Measurements from ENCODE around the gene ZNF691. TPM values are rescaled to one million over a fixed set of nuclear protein-coding genes. Genes with fewer than 3 reads are reported as not detected.

Gene ZNF691
- total and polyA plus RNA-seq, 2 experiments from 2014 or later: 6.9 to 8.6 TPM

GRCh38 chr1:42832641-42833240 is 13.7 kb upstream of the ZNF691 start:
- H3K9me2 ChIP-seq (replicated peaks; ENCODE audit: insufficient read depth): no peaks in the 10 kb centered on the region
- no peaks in the 10 kb centered on the region for H3K27me3 ChIP-seq
- no peak overlapping the region for H3K27ac ChIP-seq
- no peak overlapping the region for H2AFZ ChIP-seq
- H3K4me3 ChIP-seq: no peak overlapping the region
- TF ChIP-seq EZH2 (IDR thresholded peaks at IDR 0.05; ENCODE audit: borderline replicate concordance): no peak
- TF ChIP-seq EZH2phosphoT487 (IDR thresholded peaks at IDR 0.05; ENCODE audit: low read depth, severe bottlenecking, unreplicated experiment): no peak
- TF ChIP-seq, protein P1, sequence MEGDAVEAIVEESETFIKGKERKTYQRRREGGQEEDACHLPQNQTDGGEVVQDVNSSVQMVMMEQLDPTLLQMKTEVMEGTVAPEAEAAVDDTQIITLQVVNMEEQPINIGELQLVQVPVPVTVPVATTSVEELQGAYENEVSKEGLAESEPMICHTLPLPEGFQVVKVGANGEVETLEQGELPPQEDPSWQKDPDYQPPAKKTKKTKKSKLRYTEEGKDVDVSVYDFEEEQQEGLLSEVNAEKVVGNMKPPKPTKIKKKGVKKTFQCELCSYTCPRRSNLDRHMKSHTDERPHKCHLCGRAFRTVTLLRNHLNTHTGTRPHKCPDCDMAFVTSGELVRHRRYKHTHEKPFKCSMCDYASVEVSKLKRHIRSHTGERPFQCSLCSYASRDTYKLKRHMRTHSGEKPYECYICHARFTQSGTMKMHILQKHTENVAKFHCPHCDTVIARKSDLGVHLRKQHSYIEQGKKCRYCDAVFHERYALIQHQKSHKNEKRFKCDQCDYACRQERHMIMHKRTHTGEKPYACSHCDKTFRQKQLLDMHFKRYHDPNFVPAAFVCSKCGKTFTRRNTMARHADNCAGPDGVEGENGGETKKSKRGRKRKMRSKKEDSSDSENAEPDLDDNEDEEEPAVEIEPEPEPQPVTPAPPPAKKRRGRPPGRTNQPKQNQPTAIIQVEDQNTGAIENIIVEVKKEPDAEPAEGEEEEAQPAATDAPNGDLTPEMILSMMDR (IDR thresholded peaks at IDR 0.05; ENCODE audit: poor library complexity): no peak
- no peaks in the 10 kb centered on the region for H3K36me3 ChIP-seq (replicated peaks; ENCODE audit: insufficient read depth, low read depth)
- H3K4me1 ChIP-seq (ENCODE audit: insufficient read depth): no peaks in the 10 kb centered on the region
- 97% methylated on average over 3 of the region's 3 CpGs for WGBS (ENCODE audit: low lambda C conversion rate, missing lambda C conversion rate)
- H3K9me3 ChIP-seq (ENCODE audit: low read depth): no peaks in the 10 kb centered on the region
- DNase-seq (ENCODE audit: low spot score): no peak
- no peaks in the 10 kb centered on the region for H3K79me2 ChIP-seq
- H3K4me2 ChIP-seq: no peak overlapping the region
- no peaks in the 10 kb centered on the region for H4K20me1 ChIP-seq (ENCODE audit: insufficient read depth, poor library complexity, severe bottlenecking)

DNA sequence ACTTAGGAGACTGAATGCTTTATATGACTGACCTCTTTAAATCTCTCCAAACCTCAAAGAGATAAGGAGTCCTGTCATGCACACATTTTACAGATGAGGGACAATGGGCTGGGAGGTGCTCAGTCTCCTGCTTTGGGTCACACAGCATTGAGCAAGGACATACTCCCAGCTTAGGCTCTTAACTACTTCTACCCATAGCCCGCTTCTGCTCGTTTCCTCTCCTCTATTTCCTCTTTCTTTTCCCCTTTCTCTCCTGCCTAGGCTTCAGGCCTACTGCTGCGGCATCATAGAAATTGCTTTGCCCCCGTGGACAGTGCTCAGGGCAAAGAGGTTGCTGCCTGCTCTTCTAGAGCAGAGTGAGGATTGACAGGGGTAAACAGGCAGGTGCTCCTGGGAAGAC is 12.4 kb upstream of the ZNF691 start:
- no peaks in the 10 kb centered on the region for H3K27me3 ChIP-seq
- no peaks in the 10 kb centered on the region for H3K9me2 ChIP-seq (replicated peaks; ENCODE audit: insufficient read depth)
- H4K20me1 ChIP-seq (ENCODE audit: insufficient read depth, poor library complexity, severe bottlenecking): no peaks in the 10 kb centered on the region
- no peak overlapping the region for H3K27ac ChIP-seq
- no peaks in the 10 kb centered on the region for H3K9me3 ChIP-seq (ENCODE audit: low read depth)
- H3K4me2 ChIP-seq: no peak overlapping the region
- no peaks in the 10 kb centered on the region for H3K36me3 ChIP-seq (replicated peaks; ENCODE audit: insufficient read depth, low read depth)
- no peak overlapping the region for H2AFZ ChIP-seq
- no peaks in the 10 kb centered on the region for H3K79me2 ChIP-seq
- no peaks in the 10 kb centered on the region for H3K4me1 ChIP-seq (ENCODE audit: insufficient read depth)
- WGBS (ENCODE audit: low lambda C conversion rate, missing lambda C conversion rate): 89% methylated on average over 4 of the region's 4 CpGs
- H3K4me3 ChIP-seq: no peak overlapping the region
- no peak for DNase-seq (ENCODE audit: low spot score)
- no peak for TF ChIP-seq EZH2 (IDR thresholded peaks at IDR 0.05; ENCODE audit: borderline replicate concordance)
- TF ChIP-seq, protein P1 (IDR thresholded peaks at IDR 0.05; ENCODE audit: poor library complexity): no peak
- TF ChIP-seq EZH2phosphoT487 (IDR thresholded peaks at IDR 0.05; ENCODE audit: low read depth, severe bottlenecking, unreplicated experiment): no peak

- no peak overlapping the region for H3K4me3 ChIP-seq
- H3K9me3 ChIP-seq (ENCODE audit: low read depth): no peaks in the 10 kb centered on the region
- H2AFZ ChIP-seq: no peak overlapping the region
- H3K36me3 ChIP-seq (replicated peaks; ENCODE audit: insufficient read depth, low read depth): no peaks in the 10 kb centered on the region
- H3K4me2 ChIP-seq: no peak overlapping the region
- no peaks in the 10 kb centered on the region for H3K27me3 ChIP-seq
- no peak for DNase-seq (ENCODE audit: low spot score)
- H3K79me2 ChIP-seq: no peaks in the 10 kb centered on the region
- H3K27ac ChIP-seq: no peak overlapping the region
- H3K4me1 ChIP-seq (ENCODE audit: insufficient read depth): no peaks in the 10 kb centered on the region
- 62% methylated on average over 5 of the region's 5 CpGs for WGBS (ENCODE audit: low lambda C conversion rate, missing lambda C conversion rate)
- TF ChIP-seq EZH2phosphoT487 (IDR thresholded peaks at IDR 0.05; ENCODE audit: low read depth, severe bottlenecking, unreplicated experiment): no peak
- TF ChIP-seq EZH2 (IDR thresholded peaks at IDR 0.05; ENCODE audit: borderline replicate concordance): no peak
- TF ChIP-seq, protein P1 (IDR thresholded peaks at IDR 0.05; ENCODE audit: poor library complexity): no peak
- H4K20me1 ChIP-seq (ENCODE audit: insufficient read depth, poor library complexity, severe bottlenecking): no peaks in the 10 kb centered on the region
- H3K9me2 ChIP-seq (replicated peaks; ENCODE audit: insufficient read depth): no peaks in the 10 kb centered on the region
Observed at GRCh38 chr1:42834803-42835202, 11.6 kb upstream of the ZNF691 start.
